Trophoblast cell (in vitro differentiated cells and primary cell): ENCODE results near the gene PACS2.

ENCODE experiments used
- DNase-seq, 2 donors: peaks; one replicate each; pipeline ENCODE4 v3.0.0-alpha.2; 2016
- H2AFZ ChIP-seq: 2 replicates; pipeline ENCODE4 v1.6.1; 2013; ENCODE audit warnings: low read length, moderate library complexity, mild to moderate bottlenecking; ENCODE audit not compliant: insufficient read depth, poor library complexity
- H2AK5ac ChIP-seq: 2 replicates; pipeline ENCODE4 v1.6.1; 2013; ENCODE audit warnings: mild to moderate bottlenecking, low read length
- H2BK120ac ChIP-seq: 2 replicates; pipeline ENCODE4 v1.6.1; 2013; ENCODE audit warnings: low read length, mild to moderate bottlenecking, moderate library complexity; ENCODE audit not compliant: insufficient read depth, poor library complexity
- H2BK12ac ChIP-seq: 2 replicates; pipeline ENCODE4 v1.6.1; 2013; ENCODE audit warnings: mild to moderate bottlenecking, low read length, moderate library complexity
- H2BK5ac ChIP-seq: 2 replicates; pipeline ENCODE4 v1.6.1; 2013; ENCODE audit warnings: low read length, low read depth, moderate library complexity, mild to moderate bottlenecking; ENCODE audit not compliant: poor library complexity
- H3K14ac ChIP-seq: 2 replicates; pipeline ENCODE4 v1.6.1; 2013; ENCODE audit warnings: mild to moderate bottlenecking, low read length
- H3K18ac ChIP-seq: 2 replicates; pipeline ENCODE4 v1.6.1; 2013; ENCODE audit warnings: mild to moderate bottlenecking, low read length
- H3K23ac ChIP-seq: 2 replicates; pipeline ENCODE4 v1.6.1; 2013; ENCODE audit warnings: low read length
- H3K27ac ChIP-seq: 2 replicates; pipeline ENCODE4 v1.5.1; 2013; ENCODE audit warnings: low read depth, mild to moderate bottlenecking, inconsistent platforms, low read length, moderate library complexity
- H3K27me3 ChIP-seq: 2 replicates; pipeline ENCODE4 v1.6.1; 2013; ENCODE audit warnings: inconsistent platforms, mild to moderate bottlenecking, low read length, moderate library complexity; ENCODE audit not compliant: insufficient read depth
- H3K36me3 ChIP-seq, 2 experiments: 1 replicate in 1 of 2; 2 replicates in 1 of 2; pipeline ENCODE4 v1.6.1; 2013; ENCODE audit warnings: low read length in 2 of 2, mild to moderate bottlenecking in 2 of 2, moderate library complexity in 1 of 2; ENCODE audit not compliant: insufficient read depth in 2 of 2, control insufficient read depth in 1 of 2
- H3K4ac ChIP-seq: 2 replicates; pipeline ENCODE4 v1.6.1; 2013; ENCODE audit warnings: low read depth, mild to moderate bottlenecking, low read length, moderate library complexity
- H3K4me1 ChIP-seq, 2 experiments: 1 replicate in 1 of 2; 2 replicates in 1 of 2; pipeline ENCODE4 v1.6.1; 2013; ENCODE audit warnings: low read length in 2 of 2, mild to moderate bottlenecking in 2 of 2, moderate library complexity in 1 of 2; ENCODE audit not compliant: insufficient read depth in 2 of 2, control insufficient read depth in 1 of 2
- H3K4me2 ChIP-seq: 2 replicates; pipeline ENCODE4 v1.6.1; 2013; ENCODE audit warnings: inconsistent platforms, mild to moderate bottlenecking, low read length, moderate library complexity
- H3K4me3 ChIP-seq: 2 replicates; pipeline ENCODE4 v1.5.1; 2013; ENCODE audit warnings: mild to moderate bottlenecking, low read depth, low read length, inconsistent platforms
- H3K79me1 ChIP-seq: one replicate; pipeline ENCODE4 v1.6.1; 2013; ENCODE audit warnings: low read length
- H3K79me2 ChIP-seq: 2 replicates; pipeline ENCODE4 v1.6.1; 2013; ENCODE audit warnings: low read length, mild to moderate bottlenecking; ENCODE audit not compliant: control insufficient read depth, insufficient read depth, poor library complexity
- H3K9ac ChIP-seq: 2 replicates; pipeline ENCODE4 v1.6.1; 2013; ENCODE audit warnings: mild to moderate bottlenecking, low read length
- H3K9me3 ChIP-seq: 2 replicates; pipeline ENCODE4 v1.6.1; 2013; ENCODE audit warnings: low read depth, mild to moderate bottlenecking, control low read depth, inconsistent platforms, low read length; ENCODE audit not compliant: insufficient read depth
- H4K12ac ChIP-seq: 2 replicates; pipeline ENCODE4 v1.6.1; 2013; ENCODE audit warnings: low read depth, mild to moderate bottlenecking, low read length, moderate library complexity
- H4K8ac ChIP-seq: 2 replicates; pipeline ENCODE4 v1.6.1; 2013; ENCODE audit warnings: low read depth, mild to moderate bottlenecking, low read length, moderate library complexity
- H4K91ac ChIP-seq: one replicate; pipeline ENCODE4 v1.6.1; 2013; ENCODE audit warnings: low read depth, mild to moderate bottlenecking, low read length, moderate library complexity
- WGBS: extraction: QIAGEN DNeasy Blood & Tissue Kit; methylation state at CpG from one replicate; pipeline ENCODE4 v1.1.7; 2013; ENCODE audit warnings: missing lambda C conversion rate; ENCODE audit not compliant: insufficient read length, insufficient coverage; ENCODE audit errors: extremely low coverage; 5-methylcytosine and 5-hydroxymethylcytosine counted together

The PACS2 gene

DNA sequence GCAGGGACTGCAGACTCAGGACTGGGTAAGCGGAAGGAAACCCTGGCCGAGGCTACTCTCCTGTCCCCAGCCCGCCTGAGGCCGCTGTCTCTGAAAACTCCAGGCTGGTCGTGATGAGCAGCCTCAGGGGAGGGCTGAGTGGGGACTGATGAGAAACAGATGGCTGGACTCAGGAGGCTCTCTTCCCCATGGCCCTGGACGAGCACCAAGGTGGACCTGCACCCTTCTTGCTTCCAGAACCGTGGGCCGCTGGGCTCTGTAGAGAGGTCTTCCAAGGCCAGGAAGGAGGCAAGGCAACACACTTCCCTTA lies 84.9 kb downstream of the PACS2 start:
- H3K4me3 ChIP-seq: no peak overlapping the region
- peaks cover 5% of the 10 kb centered on the region for H3K79me2 ChIP-seq
- no peaks in the 10 kb centered on the region for H3K27me3 ChIP-seq
- H3K4me2 ChIP-seq: peak overlapping the region; percentile 76
- no peak overlapping the region for H3K27ac ChIP-seq
- no peak overlapping the region for H3K14ac ChIP-seq
- H3K9me3 ChIP-seq: peaks cover 31% of the 10 kb centered on the region
- H3K4ac ChIP-seq: no peak overlapping the region
- DNase-seq: no peak
- no peak overlapping the region for H3K23ac ChIP-seq
- peaks cover 11 to 15% of the 10 kb centered on the region in 2 experiments for H3K4me1 ChIP-seq
- no peak overlapping the region for H4K91ac ChIP-seq
- H3K79me1 ChIP-seq: peaks cover 10% of the 10 kb centered on the region
- H2BK5ac ChIP-seq: no peak overlapping the region
- peaks cover 14 to 17% of the 10 kb centered on the region in 2 experiments for H3K36me3 ChIP-seq
- H2BK12ac ChIP-seq: no peak overlapping the region
- WGBS: no CpG with 5 or more reads among the region's 8 CpGs
- peak overlapping the region; percentile 25 for H4K8ac ChIP-seq
- no peak overlapping the region for H2AFZ ChIP-seq
- H4K12ac ChIP-seq: peak overlapping the region; percentile 23
- peak overlapping the region; percentile 11 for H3K18ac ChIP-seq
- H2AK5ac ChIP-seq: no peak overlapping the region
- no peak overlapping the region for H3K9ac ChIP-seq
- no peak overlapping the region for H2BK120ac ChIP-seq

DNA sequence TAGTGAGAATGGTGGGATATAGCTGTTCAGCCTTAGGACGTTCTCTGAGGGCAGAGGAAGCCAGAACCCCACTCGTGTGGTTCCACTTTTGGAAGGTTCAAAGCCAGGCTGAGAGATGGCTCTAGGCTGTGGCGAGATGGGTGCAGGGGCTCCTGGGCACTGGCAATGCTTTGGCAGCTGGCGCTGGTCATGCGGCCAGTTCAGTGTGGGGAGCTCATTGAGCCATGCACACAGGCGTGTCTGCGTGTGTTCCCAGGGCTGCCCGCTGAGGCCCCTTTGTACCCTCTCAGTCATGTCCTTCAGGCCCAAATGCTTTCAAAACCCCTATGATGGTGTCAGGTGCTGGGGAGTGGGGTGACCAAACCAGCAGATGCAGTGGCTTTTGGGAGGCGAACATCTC lies 85.5 kb downstream of the PACS2 start:
- WGBS: no CpG with 5 or more reads among the region's 9 CpGs
- no peak overlapping the region for H3K4me2 ChIP-seq
- H3K79me2 ChIP-seq: peaks cover 5% of the 10 kb centered on the region
- H2BK12ac ChIP-seq: no peak overlapping the region
- no peak overlapping the region for H3K18ac ChIP-seq
- no peak overlapping the region for H3K23ac ChIP-seq
- no peaks in the 10 kb centered on the region for H3K27me3 ChIP-seq
- no peak overlapping the region for H2AK5ac ChIP-seq
- H4K91ac ChIP-seq: no peak overlapping the region
- DNase-seq: no peak
- no peak overlapping the region for H2AFZ ChIP-seq
- no peak overlapping the region for H2BK5ac ChIP-seq
- H2BK120ac ChIP-seq: no peak overlapping the region
- no peak overlapping the region for H3K9ac ChIP-seq
- no peak overlapping the region for H4K8ac ChIP-seq
- H4K12ac ChIP-seq: no peak overlapping the region
- H3K14ac ChIP-seq: no peak overlapping the region
- H3K4ac ChIP-seq: no peak overlapping the region
- H3K79me1 ChIP-seq: peaks cover 10% of the 10 kb centered on the region
- peaks cover 11 to 15% of the 10 kb centered on the region in 2 experiments for H3K4me1 ChIP-seq
- H3K36me3 ChIP-seq: peaks cover 12 to 15% of the 10 kb centered on the region in 2 experiments
- peaks cover 34% of the 10 kb centered on the region for H3K9me3 ChIP-seq
- H3K4me3 ChIP-seq: no peak overlapping the region
- no peak overlapping the region for H3K27ac ChIP-seq

DNA sequence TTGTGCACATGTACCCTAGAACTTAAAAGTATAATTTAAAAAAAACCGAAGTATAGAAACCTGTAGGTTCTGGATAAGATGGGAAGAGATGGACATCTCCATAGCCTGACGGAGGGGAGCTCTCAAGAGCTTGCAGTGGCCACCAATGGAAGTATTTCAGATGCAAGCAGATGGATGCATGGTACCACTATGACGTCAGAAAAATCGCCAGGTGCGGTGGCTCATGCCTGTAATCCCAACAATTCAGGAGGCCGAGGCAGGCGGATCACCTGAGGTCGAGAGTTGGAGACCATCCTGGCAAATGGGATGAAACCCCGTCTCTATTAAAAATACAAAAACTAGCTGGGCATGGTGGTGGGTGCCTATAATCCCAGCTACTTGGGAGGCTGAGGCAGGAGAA lies 87.2 kb downstream of the PACS2 start:
- DNase-seq: no peak
- no peak overlapping the region for H4K91ac ChIP-seq
- no peak overlapping the region for H2BK12ac ChIP-seq
- H2AK5ac ChIP-seq: no peak overlapping the region
- H4K12ac ChIP-seq: no peak overlapping the region
- no peak overlapping the region for H2AFZ ChIP-seq
- no peak overlapping the region for H2BK120ac ChIP-seq
- H3K4ac ChIP-seq: no peak overlapping the region
- no peak overlapping the region for H3K23ac ChIP-seq
- no peak overlapping the region for H3K4me3 ChIP-seq
- H3K18ac ChIP-seq: no peak overlapping the region
- no peaks in the 10 kb centered on the region for H3K27me3 ChIP-seq
- H3K14ac ChIP-seq: no peak overlapping the region
- peaks cover 34% of the 10 kb centered on the region for H3K9me3 ChIP-seq
- H3K4me2 ChIP-seq: no peak overlapping the region
- H2BK5ac ChIP-seq: no peak overlapping the region
- H3K27ac ChIP-seq: no peak overlapping the region
- peaks cover 12 to 15% of the 10 kb centered on the region in 2 experiments for H3K36me3 ChIP-seq
- H3K9ac ChIP-seq: no peak overlapping the region
- H3K4me1 ChIP-seq: peaks cover 11 to 15% of the 10 kb centered on the region in 2 experiments
- H3K79me2 ChIP-seq: peaks cover 5% of the 10 kb centered on the region
- WGBS: no CpG with 5 or more reads among the region's 9 CpGs
- H4K8ac ChIP-seq: no peak overlapping the region
- H3K79me1 ChIP-seq: peaks cover 10% of the 10 kb centered on the region

DNA sequence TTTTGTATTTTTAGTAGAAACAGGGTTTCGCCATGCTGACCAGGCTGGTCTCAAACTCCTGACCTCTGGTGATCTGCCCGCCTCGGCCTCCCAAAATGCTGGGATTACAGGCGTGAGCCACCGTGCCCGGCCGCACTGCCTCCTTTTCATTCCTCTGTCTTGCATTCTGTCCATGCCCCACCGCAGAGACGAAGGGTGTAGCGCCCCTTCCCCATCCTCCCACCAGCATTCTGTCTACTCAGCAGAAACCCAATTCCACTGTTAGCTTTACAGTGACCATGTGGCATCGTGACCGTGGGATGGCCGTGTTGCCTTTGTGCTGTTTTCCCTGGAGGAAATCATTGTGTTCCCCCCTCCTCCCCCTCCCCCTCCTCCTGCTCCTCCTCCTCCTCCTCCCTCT lies 94.0 kb downstream of the PACS2 start:
- no peak overlapping the region for H3K23ac ChIP-seq
- peaks cover 10% of the 10 kb centered on the region for H3K9me3 ChIP-seq
- no peak overlapping the region for H4K12ac ChIP-seq
- no peak overlapping the region for H2BK120ac ChIP-seq
- H3K4ac ChIP-seq: no peak overlapping the region
- H3K4me1 ChIP-seq: peaks cover 4 to 5% of the 10 kb centered on the region in 2 experiments
- H3K4me3 ChIP-seq: no peak overlapping the region
- no peak overlapping the region for H2AK5ac ChIP-seq
- no CpG with 5 or more reads among the region's 13 CpGs for WGBS
- H3K9ac ChIP-seq: no peak overlapping the region
- no peak overlapping the region for H3K18ac ChIP-seq
- no peaks in the 10 kb centered on the region for H3K79me2 ChIP-seq
- DNase-seq: no peak
- H3K27me3 ChIP-seq: peaks cover 10% of the 10 kb centered on the region
- no peaks in the 10 kb centered on the region for H3K36me3 ChIP-seq
- H3K4me2 ChIP-seq: no peak overlapping the region
- H4K91ac ChIP-seq: no peak overlapping the region
- H2BK5ac ChIP-seq: no peak overlapping the region
- H3K79me1 ChIP-seq: no peaks in the 10 kb centered on the region
- no peak overlapping the region for H4K8ac ChIP-seq
- no peak overlapping the region for H3K14ac ChIP-seq
- no peak overlapping the region for H3K27ac ChIP-seq
- no peak overlapping the region for H2AFZ ChIP-seq
- H2BK12ac ChIP-seq: no peak overlapping the region
